ENCODE results near the gene TLE3.

GRCh38 chr15:70056091-70056680 is 41.5 kb downstream of the TLE3 start:
- TF ChIP-seq CTCF (IDR thresholded peaks at IDR 0.05; ENCODE audit: insufficient read depth, low read depth, low read length), result no peak
- no peak for TF ChIP-seq EZH2 (IDR thresholded peaks at IDR 0.05; ENCODE audit: insufficient read depth, low read length)

All from astrocyte (in vitro differentiated cells and primary cell).